ENCODE results near the gene DEFB125. TPM values are rescaled to one million over a fixed set of nuclear protein-coding genes. Genes with fewer than 3 reads are reported as not detected.
"Not testable (repeated sequence)": the region's sequence is repeated elsewhere in the genome, so short reads cannot be mapped to it uniquely, and the experiment has no call there.

Gene DEFB125
- polyA plus RNA-seq, 1 experiment, result not detected

DNA sequence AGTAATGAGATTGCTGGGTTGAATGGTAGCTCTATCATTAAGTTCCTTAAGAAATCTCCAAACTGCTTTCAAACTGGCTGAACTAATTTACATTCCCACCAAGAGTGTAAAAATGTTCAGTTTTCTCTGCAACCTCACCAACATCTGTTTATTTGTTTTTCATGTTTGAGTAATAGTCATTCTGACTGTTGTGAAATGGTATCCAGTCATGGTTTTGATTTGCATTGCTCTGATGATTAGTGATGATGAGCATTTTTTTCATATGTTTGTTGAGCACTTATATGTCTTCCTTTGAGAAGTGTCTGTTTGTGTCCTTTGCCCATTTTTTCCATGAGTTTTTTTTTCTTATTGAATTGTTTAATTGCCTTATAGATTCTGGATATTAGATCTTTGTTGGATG lies 24.9 kb downstream of the DEFB125 start:
- ChIA-PET POLR2A (no interaction called here), CTCF (no interaction called here)
- TF ChIP-seq, protein P1, sequence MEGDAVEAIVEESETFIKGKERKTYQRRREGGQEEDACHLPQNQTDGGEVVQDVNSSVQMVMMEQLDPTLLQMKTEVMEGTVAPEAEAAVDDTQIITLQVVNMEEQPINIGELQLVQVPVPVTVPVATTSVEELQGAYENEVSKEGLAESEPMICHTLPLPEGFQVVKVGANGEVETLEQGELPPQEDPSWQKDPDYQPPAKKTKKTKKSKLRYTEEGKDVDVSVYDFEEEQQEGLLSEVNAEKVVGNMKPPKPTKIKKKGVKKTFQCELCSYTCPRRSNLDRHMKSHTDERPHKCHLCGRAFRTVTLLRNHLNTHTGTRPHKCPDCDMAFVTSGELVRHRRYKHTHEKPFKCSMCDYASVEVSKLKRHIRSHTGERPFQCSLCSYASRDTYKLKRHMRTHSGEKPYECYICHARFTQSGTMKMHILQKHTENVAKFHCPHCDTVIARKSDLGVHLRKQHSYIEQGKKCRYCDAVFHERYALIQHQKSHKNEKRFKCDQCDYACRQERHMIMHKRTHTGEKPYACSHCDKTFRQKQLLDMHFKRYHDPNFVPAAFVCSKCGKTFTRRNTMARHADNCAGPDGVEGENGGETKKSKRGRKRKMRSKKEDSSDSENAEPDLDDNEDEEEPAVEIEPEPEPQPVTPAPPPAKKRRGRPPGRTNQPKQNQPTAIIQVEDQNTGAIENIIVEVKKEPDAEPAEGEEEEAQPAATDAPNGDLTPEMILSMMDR (IDR thresholded peaks at IDR 0.05; ENCODE audit: insufficient read depth, low read depth, low read length), result no peak
- H3K4me3 ChIP-seq (ENCODE audit: low read depth, low read length), result no peak overlapping the region
- no peaks in the 10 kb centered on the region for H3K27me3 ChIP-seq (ENCODE audit: control insufficient read depth, insufficient read depth, low read length)
- H3K36me3 ChIP-seq (ENCODE audit: control insufficient read depth, insufficient read depth, low read length), result no peaks in the 10 kb centered on the region
- DNase-seq (ENCODE audit: low read depth), result no peak

DNA sequence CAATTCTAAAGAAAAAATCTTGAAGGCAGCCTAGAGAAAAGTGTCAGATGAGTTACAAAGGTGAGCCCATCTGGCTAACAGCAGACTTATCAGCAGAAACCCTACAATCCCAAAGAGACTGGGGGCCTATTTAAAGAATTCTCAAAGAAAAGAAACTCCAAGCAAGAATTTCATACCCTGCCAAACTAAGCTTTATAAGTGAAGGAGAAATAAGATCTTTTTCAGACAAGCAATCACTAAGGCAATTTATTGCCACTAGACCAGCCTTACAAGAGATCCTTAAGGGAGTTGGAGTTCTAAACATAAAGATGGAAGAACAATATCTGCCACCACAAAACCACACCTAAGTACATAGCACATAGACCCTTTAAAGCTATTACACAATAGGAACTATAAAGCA lies 30.0 kb downstream of the DEFB125 start:
- ChIA-PET CTCF (no interaction called here), POLR2A (no interaction called here)
- TF ChIP-seq, protein P1 (IDR thresholded peaks at IDR 0.05; ENCODE audit: insufficient read depth, low read depth, low read length), result no peak

DNA sequence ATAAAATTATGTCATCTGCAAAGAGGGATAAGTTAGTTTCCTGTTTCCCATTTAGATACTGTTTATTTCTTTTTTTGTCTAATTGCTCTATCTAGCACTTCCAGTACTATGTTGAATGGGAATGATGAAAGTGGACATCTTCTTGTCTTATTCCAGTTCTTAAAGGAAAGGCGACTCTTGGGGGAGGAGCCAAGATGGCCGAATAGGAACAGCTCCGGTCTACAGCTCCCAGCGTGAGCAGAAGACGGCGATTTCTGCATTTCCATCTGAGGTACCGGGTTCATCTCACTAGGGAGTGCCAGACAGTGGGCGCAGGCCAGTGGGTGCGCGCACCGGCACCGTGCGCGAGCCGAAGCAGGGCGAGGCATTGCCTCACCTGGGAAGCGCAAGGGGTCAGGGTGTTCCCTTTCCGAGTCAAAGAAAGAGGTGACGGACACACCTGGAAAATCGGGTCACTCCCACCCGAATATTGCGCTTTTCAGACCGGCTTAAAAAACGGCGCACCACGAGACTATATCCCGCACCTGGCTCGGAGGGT lies 42.4 kb downstream of the DEFB125 start:
- DNase-seq (ENCODE audit: low read depth); H3K36me3 ChIP-seq (ENCODE audit: control insufficient read depth, insufficient read depth, low read length); CTCF ChIA-PET; POLR2A ChIA-PET; H3K27me3 ChIP-seq (ENCODE audit: control insufficient read depth, insufficient read depth, low read length); H3K4me3 ChIP-seq (ENCODE audit: low read depth, low read length): not testable (repeated sequence)

More for the DNA sequence above, 30.0 kb downstream of the DEFB125 start:
- no peaks in the 10 kb centered on the region for H3K27me3 ChIP-seq (ENCODE audit: control insufficient read depth, insufficient read depth, low read length)
- no peak for DNase-seq (ENCODE audit: low read depth)
- H3K36me3 ChIP-seq (ENCODE audit: control insufficient read depth, insufficient read depth, low read length), result no peaks in the 10 kb centered on the region
- no peak overlapping the region for H3K4me3 ChIP-seq (ENCODE audit: low read depth, low read length)

DNA sequence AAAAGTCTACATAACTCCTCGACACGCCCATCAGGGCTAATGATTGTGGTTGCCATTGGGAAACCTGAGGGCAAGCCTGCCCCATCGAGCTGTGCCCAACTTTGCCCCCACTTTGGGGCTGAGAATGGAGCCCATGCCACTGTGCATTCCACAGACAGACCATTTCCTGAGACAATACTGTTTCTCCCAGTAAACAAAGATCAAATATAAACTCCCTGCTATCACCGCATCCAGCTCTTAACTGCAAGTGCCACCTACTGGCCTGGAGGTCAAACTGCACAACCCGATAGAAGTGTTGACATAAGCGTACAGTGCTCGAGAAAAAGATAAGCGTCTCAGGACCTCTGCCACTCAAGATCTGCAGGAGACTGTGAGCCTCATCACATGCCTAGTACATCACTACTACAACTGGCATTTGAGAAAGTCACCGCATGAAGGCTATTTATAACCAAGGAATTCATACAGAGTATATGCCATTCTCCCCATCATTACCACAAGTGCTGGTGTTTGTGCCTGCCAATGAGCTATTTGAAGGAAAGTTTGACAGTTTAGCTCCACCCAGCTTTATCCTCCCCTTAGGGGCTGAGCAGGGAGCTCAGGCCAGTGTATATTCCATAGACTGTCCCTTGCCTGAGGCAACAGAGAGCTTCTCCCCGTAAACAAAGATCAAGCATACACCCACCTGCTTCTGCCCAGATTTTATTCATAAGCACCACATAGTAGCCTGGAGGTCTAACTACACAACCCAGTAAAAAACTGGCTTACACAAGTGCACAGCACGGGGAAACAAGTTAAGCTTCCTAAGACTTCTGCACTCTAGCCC lies 50.4 kb downstream of the DEFB125 start:
- CTCF ChIA-PET, result no interaction called here
- TF ChIP-seq, protein P1 (IDR thresholded peaks at IDR 0.05; ENCODE audit: insufficient read depth, low read depth, low read length), result no peak
- DNase-seq (ENCODE audit: low read depth), result no peak
- Histone ChIP-seq H3K27me3 (ENCODE audit: control insufficient read depth, insufficient read depth, low read length) (0 out of 2 replicates have a peak, but pooled peaks cover 2% of the 10 kb centered on the region), H3K4me3 (ENCODE audit: low read depth, low read length) (no peak overlapping the region), H3K36me3 (ENCODE audit: control insufficient read depth, insufficient read depth, low read length) (no peaks in the 10 kb centered on the region)
- POLR2A ChIA-PET, result no interaction called here

DNA sequence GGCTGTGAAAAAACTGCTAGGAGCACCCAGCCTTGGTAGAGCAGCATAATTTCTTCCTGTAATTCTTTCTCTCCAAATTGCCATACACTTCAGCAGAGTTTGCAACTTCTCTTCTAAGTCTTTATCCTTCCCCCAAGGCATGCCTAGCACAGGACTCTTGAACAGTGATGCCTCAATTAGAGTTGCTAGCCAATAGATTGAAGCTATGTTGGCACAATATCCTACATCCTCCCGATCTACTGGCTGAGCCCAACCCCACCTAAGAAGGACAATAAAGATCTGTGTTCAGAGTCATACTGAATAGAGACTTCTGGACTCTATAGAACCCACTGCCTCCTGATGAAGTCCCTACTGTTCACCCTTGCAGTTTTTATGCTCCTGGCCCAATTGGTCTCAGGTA lies 54.8 kb downstream of the DEFB125 start, which contains the start of gene DEFB126:
Gene DEFB126, plus strand, starts transcription at position 301 of the 400 bp plus-strand sequence. Its CDS starts 39 bp downstream, at position 340.
- Histone ChIP-seq H3K36me3 (ENCODE audit: control insufficient read depth, insufficient read depth, low read length) (no peaks in the 10 kb centered on the region), H3K27me3 (ENCODE audit: control insufficient read depth, insufficient read depth, low read length) (0 out of 2 replicates have a peak, but pooled peaks cover 2% of the 10 kb centered on the region), H3K4me3 (ENCODE audit: low read depth, low read length) (no peak within 1 kb of the TSS)
- CTCF ChIA-PET, result no interaction called here
- TF ChIP-seq, protein P1 (IDR thresholded peaks at IDR 0.05; ENCODE audit: insufficient read depth, low read depth, low read length), result no peak
- POLR2A ChIA-PET, result no interaction called here
- no peak for DNase-seq (ENCODE audit: low read depth)

Data from BJ (cell line).